BJ (cell line): ENCODE measurements around the gene HSF2BP. TPM values are rescaled to one million over a fixed set of nuclear protein-coding genes. Genes with fewer than 3 reads are reported as not detected.
"Not testable (repeated sequence)": the region's sequence is repeated elsewhere in the genome, so short reads cannot be mapped to it uniquely, and the experiment has no call there.

Experiments
- CTCF ChIA-PET: fragments of 350-600 bp; formaldehyde crosslinking; extraction: SDS; loops from one replicate; lab custom pipeline; 2021; ENCODE audit warnings: antibody characterized with exemption, inconsistent platforms; lab: Yijun Ruan, JAX
- POLR2A ChIA-PET: fragments of 300-600 bp; sonication (Branson Sonifier 250); formaldehyde crosslinking; extraction: SDS; loops from one replicate; lab custom pipeline; 2021; ENCODE audit warnings: antibody characterized with exemption; lab: Charles Lee
- DNase-seq: peaks from one replicate; pipeline ENCODE4 v3.0.0-alpha.2; 2011; ENCODE audit warnings: low read depth
- H3K27me3 ChIP-seq: 2 replicates; pipeline ENCODE4 v1.6.0; 2011; ENCODE audit warnings: low read length; ENCODE audit not compliant: control insufficient read depth, insufficient read depth
- H3K36me3 ChIP-seq: 2 replicates; pipeline ENCODE4 v1.5.1; 2011; ENCODE audit warnings: low read length; ENCODE audit not compliant: control insufficient read depth, insufficient read depth
- H3K4me3 ChIP-seq: 2 replicates; pipeline ENCODE4 v1.5.1; 2011; ENCODE audit warnings: low read depth, mild to moderate bottlenecking, control low read depth, low read length
- polyA plus RNA-seq: library from polyadenylated mRNA; depleted of rRNA; stranded (reverse); fragments of >200 nt; gene quantifications from 2 replicates; pipeline ENCODE4 v1.2.3, GENCODE V29; 2011
- TF ChIP-seq, protein P1 (sequence below): IDR thresholded peaks from 2 replicates; pipeline ENCODE4 v1.5.1; 2011; ENCODE audit warnings: low read depth, mild to moderate bottlenecking, control low read depth, inconsistent platforms, low read length, moderate library complexity; ENCODE audit not compliant: insufficient read depth

The HSF2BP gene
- polyA plus RNA-seq, 1 experiment, result 1.2 TPM

DNA sequence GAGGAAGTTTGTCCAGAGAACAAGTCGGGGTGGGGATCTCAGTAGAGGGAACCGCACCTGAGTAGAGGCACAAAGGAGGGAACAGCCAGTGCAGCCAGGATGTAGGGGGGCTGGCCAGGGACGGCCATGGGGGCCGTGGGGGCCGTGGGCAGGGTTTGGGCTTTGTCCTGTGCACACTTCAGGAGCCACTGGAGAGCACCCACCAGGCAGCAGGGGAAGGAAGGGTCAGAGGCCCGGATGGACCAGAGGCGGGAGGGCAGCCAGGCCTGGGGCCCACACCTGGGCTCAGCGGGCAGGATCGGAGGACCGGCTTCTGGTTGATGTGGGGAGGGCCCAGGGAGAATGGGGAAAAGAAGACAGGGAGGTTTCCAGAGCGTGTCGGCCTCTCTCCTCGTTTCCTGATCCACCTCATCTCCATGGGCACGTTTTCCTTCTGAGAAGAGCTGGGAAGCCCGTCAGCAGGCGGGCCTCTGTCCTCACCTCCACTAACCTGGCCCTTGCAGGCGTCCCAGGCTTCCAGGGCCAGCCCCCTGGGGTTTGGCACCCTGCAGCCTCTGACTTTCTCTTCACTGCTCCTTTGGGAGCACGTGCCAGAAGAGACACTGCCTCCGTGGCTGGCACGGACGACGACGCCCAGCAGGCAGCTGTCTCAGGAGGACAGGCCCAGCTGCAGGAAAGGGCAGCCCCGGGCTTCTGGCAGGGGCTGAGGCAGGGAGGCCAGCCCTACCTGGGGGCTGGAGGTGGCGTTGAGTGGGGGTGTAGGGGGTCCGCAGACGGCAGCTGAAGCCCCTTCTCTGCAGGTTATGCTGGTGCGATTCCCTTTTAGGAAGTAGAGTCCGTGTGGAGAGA lies 42.9 kb upstream of the HSF2BP start:
- no peak for DNase-seq
- CTCF ChIA-PET, result interaction anchor here (1.0 kb wide), 1 partner anchor 26 kb away, joined by 3 read pairs; no protein-coding TSS in a partner anchor
- Histone ChIP-seq H3K4me3 (no peak overlapping the region), H3K36me3 (no peaks in the 10 kb centered on the region), H3K27me3 (no peaks in the 10 kb centered on the region)
- TF ChIP-seq, protein P1, sequence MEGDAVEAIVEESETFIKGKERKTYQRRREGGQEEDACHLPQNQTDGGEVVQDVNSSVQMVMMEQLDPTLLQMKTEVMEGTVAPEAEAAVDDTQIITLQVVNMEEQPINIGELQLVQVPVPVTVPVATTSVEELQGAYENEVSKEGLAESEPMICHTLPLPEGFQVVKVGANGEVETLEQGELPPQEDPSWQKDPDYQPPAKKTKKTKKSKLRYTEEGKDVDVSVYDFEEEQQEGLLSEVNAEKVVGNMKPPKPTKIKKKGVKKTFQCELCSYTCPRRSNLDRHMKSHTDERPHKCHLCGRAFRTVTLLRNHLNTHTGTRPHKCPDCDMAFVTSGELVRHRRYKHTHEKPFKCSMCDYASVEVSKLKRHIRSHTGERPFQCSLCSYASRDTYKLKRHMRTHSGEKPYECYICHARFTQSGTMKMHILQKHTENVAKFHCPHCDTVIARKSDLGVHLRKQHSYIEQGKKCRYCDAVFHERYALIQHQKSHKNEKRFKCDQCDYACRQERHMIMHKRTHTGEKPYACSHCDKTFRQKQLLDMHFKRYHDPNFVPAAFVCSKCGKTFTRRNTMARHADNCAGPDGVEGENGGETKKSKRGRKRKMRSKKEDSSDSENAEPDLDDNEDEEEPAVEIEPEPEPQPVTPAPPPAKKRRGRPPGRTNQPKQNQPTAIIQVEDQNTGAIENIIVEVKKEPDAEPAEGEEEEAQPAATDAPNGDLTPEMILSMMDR, result no peak
- POLR2A ChIA-PET, result no interaction called here

DNA sequence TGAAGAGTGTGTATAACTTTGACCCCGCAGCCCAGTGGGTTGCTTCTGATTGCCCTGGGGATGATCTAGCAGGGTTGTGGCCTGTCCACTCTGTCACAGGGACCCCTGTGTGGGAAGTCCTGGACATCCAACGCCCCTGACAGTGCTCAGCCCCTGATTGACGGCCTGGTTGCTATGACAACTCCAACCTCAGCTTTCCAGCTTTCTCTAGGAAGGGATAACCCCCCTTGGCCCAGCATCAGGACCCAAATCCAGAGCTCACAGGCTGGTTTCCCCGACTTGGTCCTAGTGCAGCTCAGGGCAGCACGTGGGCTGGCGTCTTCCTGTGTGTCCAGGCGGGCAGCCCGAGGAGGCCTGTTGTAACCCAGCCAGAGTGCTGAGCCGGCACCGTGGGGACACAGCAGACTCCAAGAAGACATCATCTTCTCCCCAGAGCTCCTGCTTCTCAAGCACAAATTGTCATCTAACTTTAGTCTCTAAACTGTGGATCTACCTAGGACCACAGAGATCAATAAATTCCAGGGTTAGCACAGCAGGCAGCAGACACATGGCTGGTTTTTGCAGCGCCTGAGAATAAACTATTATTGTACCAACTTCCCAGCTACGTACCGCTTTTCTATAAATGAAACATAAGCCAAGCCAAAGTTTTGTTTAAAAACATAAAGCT lies 40.8 kb upstream of the HSF2BP start:
- no peak for DNase-seq
- Histone ChIP-seq H3K36me3 (no peaks in the 10 kb centered on the region; the same call in 1 of the 2 replicates), H3K27me3 (no peaks in the 10 kb centered on the region), H3K4me3 (no peak overlapping the region)
- TF ChIP-seq, protein P1, result no peak
- ChIA-PET POLR2A (no interaction called here), CTCF (interaction anchor here (0.8 to 0.9 kb wide), 2 partner anchors 16 to 89 kb away, joined by 3 read pairs; partner anchors contain the start of gene RRP1)

DNA sequence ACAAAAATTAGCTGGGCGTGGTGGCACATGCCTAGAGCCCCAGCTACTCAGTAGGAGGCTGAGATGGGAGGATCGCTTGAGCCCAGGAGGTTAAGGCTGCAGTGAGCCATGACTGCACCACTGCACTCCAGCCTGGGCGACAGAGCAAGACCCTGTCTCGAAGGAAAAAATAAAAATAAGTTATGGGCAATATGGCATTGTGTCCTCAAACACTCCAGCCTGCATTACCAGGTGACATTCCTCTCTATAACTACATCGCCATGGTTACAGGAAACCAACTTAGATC lies 40.1 kb upstream of the HSF2BP start:
- POLR2A ChIA-PET, H3K27me3 ChIP-seq, H3K4me3 ChIP-seq, CTCF ChIA-PET, DNase-seq, H3K36me3 ChIP-seq: not testable (repeated sequence)

DNA sequence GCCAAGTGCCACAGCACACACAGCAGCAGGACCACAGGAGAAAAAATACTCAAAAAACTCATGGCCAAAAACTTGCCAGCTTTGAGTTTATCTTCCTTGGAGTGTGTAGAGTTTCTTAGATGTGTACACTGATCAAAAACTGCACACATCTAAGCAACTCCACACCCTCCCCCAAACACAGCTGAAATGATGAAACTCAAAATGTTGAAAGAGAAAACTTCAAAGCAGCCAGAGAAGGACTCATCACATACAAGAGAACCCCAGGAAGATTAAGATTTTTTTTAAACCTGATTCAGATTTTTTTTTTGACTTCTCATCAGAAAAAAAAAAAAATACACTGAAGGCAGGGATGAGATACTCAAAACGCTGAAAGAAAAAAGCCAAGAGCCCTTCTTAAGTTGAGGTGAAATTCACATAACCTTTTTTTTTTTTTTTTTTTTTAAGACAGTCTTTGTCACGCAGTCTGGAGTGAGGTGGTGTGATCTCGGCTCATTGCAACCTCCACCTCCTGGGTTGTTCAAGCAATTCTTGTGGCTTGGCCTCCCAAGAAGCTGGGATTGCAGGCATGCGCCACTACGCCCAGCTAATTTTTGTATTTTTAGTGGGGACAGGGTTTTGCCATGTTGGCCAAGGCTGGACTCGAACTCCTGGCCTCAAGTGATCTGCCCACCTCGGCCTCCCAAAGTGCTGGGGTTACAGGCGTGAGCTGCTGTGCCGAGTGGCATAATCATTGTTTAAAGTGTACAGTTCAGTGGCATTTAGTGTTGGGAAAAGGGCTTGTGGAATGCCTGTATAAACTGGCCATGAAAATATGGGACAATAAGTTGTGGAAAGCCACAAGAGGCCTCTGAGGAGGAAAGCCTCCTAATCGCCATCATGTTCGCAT lies 38.7 kb upstream of the HSF2BP start:
- DNase-seq, result no peak
- Histone ChIP-seq H3K36me3 (peaks cover 2% of the 10 kb centered on the region; the same call in 1 of the 2 replicates), H3K27me3 (no peaks in the 10 kb centered on the region), H3K4me3 (no peak overlapping the region)
- ChIA-PET CTCF (no interaction called here), POLR2A (no interaction called here)
- TF ChIP-seq, protein P1, result no peak

DNA sequence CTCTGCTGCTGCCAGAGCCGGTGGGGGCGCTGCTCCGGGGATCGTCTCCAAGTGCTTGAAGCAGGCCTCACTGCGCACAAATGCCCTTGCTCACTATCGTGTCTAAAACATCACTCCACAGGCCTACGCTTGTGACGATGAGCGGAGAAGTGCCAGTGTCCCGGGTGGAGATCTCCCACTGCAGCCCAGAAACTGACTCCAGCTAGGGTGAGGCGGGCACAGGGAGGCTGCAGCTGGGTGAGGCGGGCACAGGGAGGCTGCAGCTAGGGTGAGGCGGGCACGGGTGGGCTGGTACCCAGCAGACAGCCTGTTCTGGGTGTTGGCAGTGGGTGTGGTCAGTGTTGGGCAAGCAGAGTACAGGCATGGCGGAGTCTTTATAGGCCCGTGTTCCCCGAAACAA lies 36.9 kb upstream of the HSF2BP start:
- Histone ChIP-seq H3K27me3 (no peaks in the 10 kb centered on the region), H3K4me3 (no peak overlapping the region), H3K36me3 (peaks cover 10% of the 10 kb centered on the region)
- no peak for DNase-seq
- ChIA-PET CTCF (no interaction called here), POLR2A (no interaction called here)
- TF ChIP-seq, protein P1, result no peak
